Fibroblast of skin of right biceps (primary cell): Measurements from ENCODE around the gene DAPK2.
A peak's percentile ranks its signal among the peaks of the same experiment; 100 is the strongest.
"Not testable (repeated sequence)": the region's sequence is repeated elsewhere in the genome, so short reads cannot be mapped to it uniquely, and the experiment has no call there.

Source experiments
- DNase-seq: peaks from one replicate; pipeline ENCODE4 v3.0.0-alpha.2; 2013

Gene DAPK2

DNA sequence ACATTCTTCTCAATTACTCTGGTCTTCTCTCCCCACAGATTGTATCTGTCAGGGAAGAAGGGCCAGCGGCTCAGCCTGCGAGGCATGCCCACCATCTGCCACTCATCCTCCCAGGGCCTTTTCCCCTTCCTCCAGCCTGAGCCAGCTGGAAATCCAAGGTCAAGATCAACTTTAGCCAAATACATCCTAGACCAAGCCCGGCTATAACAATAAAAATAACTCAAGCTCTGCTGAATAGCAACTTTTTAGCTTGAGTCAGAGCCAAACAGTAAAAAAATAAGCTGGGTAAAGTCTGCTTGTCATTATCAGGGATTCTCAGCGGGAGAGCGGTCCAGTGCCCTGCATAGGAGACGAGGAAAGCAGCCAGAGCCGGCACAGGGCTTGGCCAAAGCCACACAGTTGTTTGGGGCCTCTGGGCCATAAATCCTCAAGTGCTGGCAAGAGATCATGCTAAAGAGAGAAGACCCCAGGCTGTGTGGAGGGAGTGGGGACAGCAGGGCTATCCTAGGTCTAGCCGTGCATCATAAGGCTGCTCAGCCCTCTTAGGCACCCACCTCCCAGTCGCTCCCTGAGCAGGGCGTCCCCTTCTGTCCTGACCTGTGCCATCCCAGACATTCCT is 136.4 kb downstream of the DAPK2 start:
- peak; percentile 74 for DNase-seq

DNA sequence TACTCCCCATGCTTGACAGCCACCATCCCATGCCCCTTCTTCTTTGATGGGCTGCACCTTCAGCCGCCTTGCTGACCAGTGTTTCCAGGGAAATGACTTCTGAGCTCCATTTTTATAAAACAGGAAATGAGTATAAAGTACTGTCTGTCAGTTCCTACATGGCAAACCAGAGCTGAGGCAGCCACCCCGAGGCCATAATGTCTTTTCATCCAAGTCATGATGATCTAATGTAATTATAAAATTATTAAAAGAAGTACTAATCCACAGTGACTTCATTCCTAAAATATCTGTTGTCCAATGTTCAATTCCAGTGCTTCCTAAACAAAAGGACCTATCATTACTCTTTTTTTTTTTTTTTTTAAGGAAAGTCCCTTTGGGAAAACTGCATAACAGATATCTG is 137.3 kb downstream of the DAPK2 start:
- DNase-seq = peak; percentile 57

DNA sequence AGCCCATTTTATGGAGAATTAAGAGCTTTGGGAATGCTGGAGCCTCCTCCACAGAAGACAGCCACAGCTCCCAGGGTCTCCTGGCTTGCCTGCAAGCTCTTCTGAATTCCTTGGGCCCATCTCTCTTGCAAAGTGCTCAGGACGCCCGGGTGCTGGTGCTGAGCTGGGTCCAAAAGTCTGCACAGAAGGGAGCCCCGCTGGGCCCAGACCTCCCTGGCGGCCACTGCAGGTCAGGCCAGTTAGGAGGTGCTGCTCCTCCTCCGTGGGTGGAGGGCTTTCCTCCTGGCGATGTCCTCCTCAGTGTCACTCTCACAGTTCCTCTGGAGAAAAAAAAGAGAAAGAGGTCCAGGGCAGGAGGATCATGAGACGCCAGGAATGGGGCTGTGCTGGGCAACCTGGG is 138.0 kb downstream of the DAPK2 start:
- DNase-seq = no peak

- no peak for DNase-seq
These were observed 138.8 kb downstream of the DAPK2 start for GRCh38 chr15:63907521-63907920.

DNA sequence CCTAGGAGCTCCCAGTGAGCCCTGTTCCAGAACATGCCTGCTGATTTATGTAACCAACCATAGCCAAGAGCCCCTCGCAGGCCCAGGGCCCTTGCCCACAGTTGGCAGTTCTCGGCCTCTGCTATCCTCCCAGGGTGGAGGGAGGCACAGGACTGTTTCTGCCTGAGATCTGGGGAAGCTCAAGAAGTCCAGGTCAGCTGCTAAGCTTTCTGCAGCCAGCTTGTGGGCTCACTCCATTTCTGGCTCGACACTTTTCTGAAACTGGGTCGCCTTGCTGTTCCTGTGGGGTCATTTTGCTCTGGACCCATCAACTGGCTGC is 140.1 kb downstream of the DAPK2 start:
- no peak for DNase-seq

- DNase-seq = no peak
These were observed 140.6 kb downstream of the DAPK2 start for GRCh38 chr15:63905558-63906265.

- DNase-seq = no peak
These were observed 141.2 kb downstream of the DAPK2 start for GRCh38 chr15:63905131-63905530.

DNA sequence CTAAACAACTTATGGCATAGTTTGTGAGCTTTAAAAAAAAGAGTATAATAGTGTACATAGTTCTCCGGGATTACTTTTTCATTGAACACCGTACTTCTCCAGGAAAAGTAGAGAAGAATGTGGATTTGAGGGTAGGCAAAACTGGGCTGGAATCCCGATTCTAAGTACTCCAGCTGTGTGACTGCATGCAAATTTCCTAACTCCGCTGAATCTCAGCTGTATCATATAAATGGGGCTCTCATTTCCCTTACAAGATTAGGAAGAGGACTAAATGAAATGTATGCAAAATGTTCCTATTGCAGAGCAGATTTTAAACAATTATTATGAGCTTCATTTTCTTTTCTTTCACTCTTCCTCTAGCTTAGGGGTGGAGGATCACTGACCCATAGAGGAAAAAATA is 142.2 kb downstream of the DAPK2 start:
- DNase-seq = no peak

DNA sequence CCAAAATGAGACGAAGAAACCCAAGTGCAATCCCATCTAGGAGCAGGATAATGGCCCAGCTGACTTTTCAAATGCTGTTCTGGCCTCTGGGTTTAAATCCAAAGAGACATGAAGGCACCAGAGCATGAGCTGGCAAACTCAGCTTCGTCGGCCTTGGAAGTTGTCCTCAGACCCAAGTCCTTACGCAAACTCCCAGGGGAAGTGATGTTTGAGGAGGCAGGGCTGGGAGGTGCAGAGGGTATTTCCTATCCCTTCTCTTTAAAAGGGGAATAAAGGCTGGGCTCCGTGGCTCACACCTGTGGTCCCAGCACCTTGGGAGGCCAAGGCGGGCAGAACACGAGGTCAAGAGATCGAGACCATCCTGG is 143.6 kb downstream of the DAPK2 start:
- DNase-seq = no peak

- DNase-seq = no peak
These were observed 144.2 kb downstream of the DAPK2 start for GRCh38 chr15:63901912-63902670.

GRCh38 chr15:63900306-63900705 is 146.0 kb downstream of the DAPK2 start:
- no peak for DNase-seq

DNA sequence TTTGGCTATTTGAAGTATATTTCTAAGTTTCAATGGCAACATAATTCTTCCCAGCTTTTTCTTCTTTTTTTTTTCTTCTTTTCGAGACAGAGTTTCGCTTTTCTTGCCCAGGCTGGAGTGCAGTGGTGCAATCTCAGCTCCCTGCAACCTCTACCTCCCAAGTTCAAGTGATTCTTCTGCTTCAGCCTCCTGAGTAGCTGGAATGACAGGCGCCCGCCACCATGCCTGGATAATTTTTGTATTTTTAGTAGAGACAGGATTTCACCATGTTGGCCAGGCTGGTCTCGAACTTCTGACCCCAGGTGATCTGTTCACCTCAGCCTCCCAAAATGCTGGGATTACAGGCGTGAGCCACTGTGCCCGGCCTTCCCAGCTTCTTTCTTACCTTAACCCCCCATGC is 146.7 kb downstream of the DAPK2 start:
- DNase-seq = not testable (repeated sequence)

- no peak for DNase-seq
These were observed 147.1 kb downstream of the DAPK2 start for GRCh38 chr15:63899193-63899592.

DNA sequence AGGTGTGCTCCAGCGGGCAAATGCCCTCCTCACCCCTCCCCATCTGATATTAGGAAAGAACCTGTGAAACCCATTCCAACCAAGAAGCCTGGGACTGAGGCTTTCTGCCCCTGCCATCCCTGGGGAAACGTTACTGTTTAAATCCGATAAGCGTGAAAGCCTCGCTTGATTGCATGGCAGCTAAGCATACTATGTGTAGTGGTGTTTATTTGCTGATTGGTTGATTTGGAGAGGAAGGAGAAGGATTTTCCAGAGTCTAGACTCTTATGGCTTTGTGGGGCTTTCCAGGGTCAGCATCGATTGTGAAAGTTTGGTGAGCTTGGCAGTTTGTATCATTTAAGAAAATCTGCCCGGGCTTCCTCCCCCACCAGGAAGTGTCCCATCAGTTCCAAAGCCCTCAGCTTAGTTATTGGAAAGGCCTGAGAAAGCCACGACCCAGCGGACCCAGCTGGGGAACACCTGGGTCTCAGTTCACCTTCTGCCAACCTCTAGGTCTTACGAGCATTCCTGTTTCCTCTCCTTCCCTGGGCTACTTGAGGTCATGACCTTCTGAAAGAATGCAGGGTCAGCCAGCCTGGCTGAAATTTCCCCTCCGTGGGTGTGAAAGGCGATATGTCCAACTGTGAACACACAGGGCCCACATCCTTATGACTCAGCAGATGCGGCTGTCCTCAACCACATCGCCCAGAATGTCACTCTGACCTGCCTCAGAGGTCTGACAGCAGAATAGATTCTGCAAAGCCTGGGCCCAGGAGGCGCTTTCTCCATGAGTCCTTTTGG is 149.8 kb downstream of the DAPK2 start:
- DNase-seq = peak; percentile 49

DNA sequence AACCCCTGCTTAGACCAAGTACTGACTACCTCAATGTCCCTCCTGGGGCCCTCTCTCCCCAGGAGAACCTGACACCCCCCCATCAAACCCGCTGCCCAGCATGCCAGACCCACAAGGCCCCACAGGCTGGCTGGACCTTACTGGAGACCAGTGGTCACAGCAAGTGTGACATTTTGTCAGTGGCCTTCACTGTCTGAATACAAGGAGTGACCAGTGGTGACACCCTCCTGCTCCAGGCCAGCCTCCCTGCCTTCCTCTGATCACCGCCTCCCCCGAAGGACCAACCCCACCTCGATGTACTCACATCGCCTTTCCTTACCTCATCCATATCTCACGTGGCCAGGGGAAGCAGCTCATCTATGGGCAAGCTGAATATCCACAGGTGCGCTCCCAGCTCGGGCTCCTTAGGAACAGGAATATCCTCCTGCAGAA is 150.5 kb downstream of the DAPK2 start:
- no peak for DNase-seq

- no peak for DNase-seq
These were observed 151.1 kb downstream of the DAPK2 start for GRCh38 chr15:63895194-63895593.

GRCh38 chr15:63894662-63894949 is 151.7 kb downstream of the DAPK2 start:
- no peak for DNase-seq

DNA sequence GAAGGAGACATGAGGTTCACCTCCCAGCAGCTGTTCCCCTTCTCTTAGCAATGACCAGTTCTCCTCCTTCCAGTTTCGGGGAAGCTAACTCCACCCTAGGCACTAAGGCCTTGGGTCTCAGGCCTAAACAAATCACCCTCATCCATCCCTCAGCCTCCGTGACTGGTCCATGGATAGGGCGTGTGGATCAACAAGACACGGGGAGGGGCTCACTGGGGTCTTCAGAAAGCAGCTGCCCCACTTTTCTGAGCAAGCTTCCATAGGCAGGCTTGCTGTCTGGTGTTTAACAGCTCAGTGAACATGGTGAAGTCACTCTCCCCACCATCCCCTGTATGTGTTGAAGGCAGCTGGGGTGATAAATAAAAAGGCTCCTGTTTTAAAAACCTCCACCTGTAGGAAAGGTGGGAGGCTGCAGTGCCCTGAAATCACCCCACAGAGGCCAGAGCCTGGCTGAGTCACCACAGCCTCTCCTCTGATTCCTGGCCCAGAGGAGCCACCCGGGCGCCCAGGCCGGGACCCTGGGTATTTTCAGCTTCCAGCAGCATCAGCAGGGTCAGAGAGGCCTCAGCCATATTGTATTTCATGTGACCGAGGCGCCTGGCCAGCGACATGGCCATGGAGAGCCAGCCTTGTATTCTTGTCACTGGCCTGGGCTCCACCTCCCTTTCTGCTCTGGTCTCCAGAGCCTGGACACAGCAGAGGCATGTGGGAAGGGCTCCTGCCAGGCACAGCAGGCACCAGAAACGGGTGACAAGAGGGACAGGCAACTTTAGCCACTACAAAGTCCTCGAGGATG is 152.2 kb downstream of the DAPK2 start:
- DNase-seq = no peak

DNA sequence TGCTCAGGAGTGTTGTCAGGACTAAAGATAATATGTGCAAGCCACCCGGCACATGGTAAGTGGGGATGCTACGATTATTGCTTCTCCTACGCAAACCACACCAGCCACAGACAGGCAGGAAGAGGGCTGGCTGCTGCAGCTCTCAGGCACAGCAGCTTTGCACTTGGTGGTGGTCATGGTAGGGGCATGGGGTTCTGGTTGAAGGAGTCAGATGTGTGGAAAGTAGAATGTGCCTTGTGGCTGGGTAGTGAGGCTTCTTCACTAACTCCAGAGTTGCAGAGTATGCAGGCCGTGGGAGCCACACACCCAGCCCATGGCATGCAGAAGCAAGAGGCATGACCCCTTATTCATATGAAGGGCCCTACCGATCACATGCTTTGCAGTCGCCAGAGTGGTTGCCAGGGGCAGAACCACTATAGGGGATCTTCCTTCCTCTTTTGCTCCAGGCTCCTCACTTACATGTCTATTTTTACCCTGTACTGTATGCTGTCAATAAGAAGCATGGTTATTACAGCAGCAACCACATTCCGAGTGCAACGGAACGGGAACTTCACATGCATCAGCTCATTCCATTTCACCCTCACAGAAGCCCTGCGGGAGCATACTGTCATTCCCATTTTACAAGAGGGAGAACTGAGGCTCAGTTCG is 153.4 kb downstream of the DAPK2 start:
- DNase-seq = no peak

DNA sequence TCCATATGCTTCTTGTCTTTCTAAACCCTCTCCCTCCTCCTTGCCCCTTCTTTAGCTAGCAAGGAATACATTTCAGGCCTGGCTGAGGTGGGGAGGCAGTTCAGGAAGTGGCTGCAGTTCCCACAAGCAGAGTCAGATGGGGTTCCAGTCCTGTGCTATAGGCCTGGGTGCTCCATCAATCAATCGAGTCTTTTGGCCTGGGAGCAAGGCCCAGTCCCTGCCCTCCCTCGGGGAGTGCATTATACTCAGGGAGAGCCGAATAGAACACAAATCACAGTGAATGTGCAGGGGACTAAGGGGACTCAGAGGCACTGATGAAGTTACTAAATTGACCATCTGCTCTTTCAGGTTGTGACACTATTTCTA is 154.5 kb downstream of the DAPK2 start:
- DNase-seq = no peak

- peak; percentile 66 for DNase-seq
These were observed 155.1 kb downstream of the DAPK2 start for GRCh38 chr15:63891079-63891767.

GRCh38 chr15:63890617-63891016 is 155.7 kb downstream of the DAPK2 start:
- no peak for DNase-seq
